K562 (cell line): ENCODE results near the gene TRNP1. TPM values are rescaled to one million over a fixed set of nuclear protein-coding genes. Genes with fewer than 3 reads are reported as not detected.

ENCODE experiments used
- BHLHE40 ChIP-seq: IDR thresholded peaks from 2 replicates; pipeline ENCODE4 v1.6.1; 2011; ENCODE audit warnings: low read length, improper control_type of control experiment
- BRCA1 ChIP-seq, 2 experiments: fragments of 450-650 bp in 1 of 2; sonication (generic) in 1 of 2; formaldehyde crosslinking in 1 of 2; IDR thresholded peaks; 2 replicates each; pipeline versions ENCODE4 v1.5.0 to v1.6.1; 2017 to 2020; ENCODE audit warnings: mild to moderate bottlenecking in 1 of 2, missing genetic modification reagents in 1 of 2
- C11orf30 ChIP-seq: fragments of 450-650 bp; IDR thresholded peaks from 2 replicates; pipeline ENCODE4 v1.6.1; 2016; ENCODE audit warnings: low read depth, mild to moderate bottlenecking
- HMG20A ChIP-seq: fragments of 450-650 bp; formaldehyde crosslinking; conservative IDR thresholded peaks from 2 replicates; pipeline ENCODE4 v1.4.0; 2020; ENCODE audit warnings: mild to moderate bottlenecking, mixed read lengths
- MEIS2 ChIP-seq: fragments of 450-650 bp; IDR thresholded peaks from 2 replicates; pipeline ENCODE4 v1.6.1; 2014; ENCODE audit warnings: mild to moderate bottlenecking; ENCODE audit not compliant: partially characterized antibody
- PCBP1 ChIP-seq: fragments of 200-400 bp; formaldehyde crosslinking; IDR thresholded peaks from 2 replicates; pipeline ENCODE4 v1.6.1; 2018; ENCODE audit warnings: mild to moderate bottlenecking, low read depth, low read length; ENCODE audit not compliant: poor library complexity, severe bottlenecking
- POLR2G ChIP-seq: fragments of 200-400 bp; formaldehyde crosslinking; IDR thresholded peaks from 2 replicates; pipeline ENCODE4 v1.6.1; 2017; ENCODE audit warnings: low read depth, mild to moderate bottlenecking, antibody characterized with exemption, low read length, moderate library complexity
- PPARD ChIP-seq: fragments of 250-450 bp; sonication (Bioruptor Pico); IDR thresholded peaks from 2 replicates; pipeline ENCODE4 v1.8.0; 2022; ENCODE audit warnings: inconsistent platforms, mild to moderate bottlenecking, moderate library complexity
- SREBF1 ChIP-seq: fragments of 150-350 bp; IDR thresholded peaks from 2 replicates; pipeline ENCODE4 v1.6.1; 2014; ENCODE audit warnings: antibody characterized with exemption, low read depth, low read length, borderline replicate concordance
- TEAD4 ChIP-seq, 2 experiments: sonication (generic) in 1 of 2; formaldehyde crosslinking in 1 of 2; IDR thresholded peaks; 2 replicates each; pipeline versions ENCODE4 v1.6.1 to v1.8.0; 2012 to 2022; ENCODE audit warnings: borderline replicate concordance in 1 of 2, inconsistent platforms in 1 of 2, low read length in 1 of 2, mild to moderate bottlenecking in 1 of 2, missing genetic modification reagents in 1 of 2
- ZBTB17 ChIP-seq: fragments of 450-650 bp; formaldehyde crosslinking; IDR thresholded peaks from 2 replicates; pipeline ENCODE4 v1.4.0; 2020; ENCODE audit warnings: mild to moderate bottlenecking
- ZNF212 ChIP-seq: fragments of 450-650 bp; formaldehyde crosslinking; IDR thresholded peaks from 2 replicates; pipeline ENCODE4 v1.4.0; 2020; ENCODE audit warnings: mild to moderate bottlenecking
- ZNF584 ChIP-seq: fragments of 200-800 bp; sonication (Bioruptor generic); IDR thresholded peaks from 2 replicates; pipeline ENCODE4 v1.6.1; 2016; ENCODE audit warnings: low read depth, mild to moderate bottlenecking, missing genetic modification characterization, missing compliant biosample characterization
- ZNF695 ChIP-seq: fragments of 450-650 bp; formaldehyde crosslinking; IDR thresholded peaks from 2 replicates; pipeline ENCODE4 v1.4.0; 2020; ENCODE audit warnings: mild to moderate bottlenecking, moderate library complexity
- polyA plus RNA-seq, 8 experiments: library from polyadenylated mRNA; depleted of rRNA in 4 of 8; stranded (reverse) in 5 of 8; unstranded in 3 of 8; fragments of >200 nt; fragmentation: Nextera tagmentation in 2 of 8; fragmentation: Illumina TruSeq in 1 of 8; extraction: Ambion mirVana in 2 of 8; extraction: Trizol in 1 of 8; gene quantifications; 2 replicates each; pipeline versions ENCODE4 v1.2.1 to v1.2.3, GENCODE V29; 2011 to 2014; ENCODE audit warnings: inconsistent platforms in 1 of 8, missing spikeins in 1 of 8
- total RNA-seq, 7 experiments: library from RNA; depleted of rRNA in 6 of 7; stranded (reverse); fragments of >200 nt in 6 of 7; fragmentation: Illumina TruSeq in 2 of 7; extraction: Trizol in 2 of 7; gene quantifications; 2 replicates each; pipeline versions ENCODE4 v1.2.1 to v1.2.3, GENCODE V29; 2011 to 2021; ENCODE audit warnings: low replicate concordance in 1 of 7
- TF ChIP-seq, protein P1 (sequence below), 3 experiments: fragments of 200-800 bp in 1 of 3; fragments of 250-450 bp in 1 of 3; fragments of 450-650 bp in 1 of 3; sonication (Bioruptor Pico) in 1 of 3; sonication (Bioruptor generic) in 1 of 3; formaldehyde crosslinking in 1 of 3; IDR thresholded peaks; 2 replicates each; pipeline versions ENCODE4 v1.6.1 to v1.8.0; 2016 to 2022; ENCODE audit warnings: mild to moderate bottlenecking in 2 of 3, missing genetic modification characterization in 2 of 3, missing compliant biosample characterization in 1 of 3, moderate library complexity in 1 of 3
- TF ChIP-seq, protein P2 (sequence below), 3 experiments: IDR thresholded peaks in 2 of 3; conservative IDR thresholded peaks in 1 of 3; 2 replicates each; pipeline ENCODE4 v1.5.1; 2011 to 2012; ENCODE audit warnings: low read length in 3 of 3, mild to moderate bottlenecking in 3 of 3, control low read depth in 2 of 3, improper control_type of control experiment in 1 of 3, inconsistent platforms in 1 of 3, low read depth in 1 of 3, mixed read lengths in 1 of 3, moderate library complexity in 1 of 3; ENCODE audit not compliant: insufficient read depth in 2 of 3
- TF ChIP-seq, protein P3 (sequence below): sonication (generic); formaldehyde crosslinking; IDR thresholded peaks from 2 replicates; pipeline ENCODE4 v1.8.1; 2023; ENCODE audit warnings: mild to moderate bottlenecking, missing genetic modification reagents, moderate library complexity
- TF ChIP-seq, protein P4 (sequence below), 2 experiments: fragments of 450-650 bp; conservative IDR thresholded peaks; 2 replicates each; pipeline ENCODE4 v1.6.1; 2017; ENCODE audit warnings: mild to moderate bottlenecking in 2 of 2, moderate library complexity in 2 of 2

Gene TRNP1
- total and polyA plus RNA-seq, 9 of the 15 experiments (the other 6 are each of a cell fraction or from before 2014, with no cell fraction given): 0.03 to 1.3 (median 0.95) TPM

DNA sequence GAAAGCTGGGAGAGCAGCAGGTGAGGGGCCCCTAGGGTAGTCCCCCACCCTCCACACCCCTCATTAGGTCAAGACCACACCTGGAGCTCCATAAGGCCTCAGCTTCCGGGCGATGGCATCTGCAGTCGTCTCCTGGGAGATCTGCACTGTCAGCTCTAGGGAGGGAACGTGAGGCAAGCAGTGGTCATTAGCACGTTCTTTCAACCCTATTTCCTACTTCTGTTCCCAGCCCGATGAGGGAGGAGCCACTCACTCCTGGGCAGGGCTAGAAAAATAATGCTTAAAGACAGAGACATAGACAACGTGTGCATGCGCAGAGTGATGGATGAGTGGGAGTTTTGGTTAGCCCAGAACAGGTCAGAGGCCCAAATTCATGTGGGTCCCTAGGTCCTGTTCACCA, 42.9 kb upstream of the TRNP1 start (continued):
- TF ChIP-seq, protein P1, sequence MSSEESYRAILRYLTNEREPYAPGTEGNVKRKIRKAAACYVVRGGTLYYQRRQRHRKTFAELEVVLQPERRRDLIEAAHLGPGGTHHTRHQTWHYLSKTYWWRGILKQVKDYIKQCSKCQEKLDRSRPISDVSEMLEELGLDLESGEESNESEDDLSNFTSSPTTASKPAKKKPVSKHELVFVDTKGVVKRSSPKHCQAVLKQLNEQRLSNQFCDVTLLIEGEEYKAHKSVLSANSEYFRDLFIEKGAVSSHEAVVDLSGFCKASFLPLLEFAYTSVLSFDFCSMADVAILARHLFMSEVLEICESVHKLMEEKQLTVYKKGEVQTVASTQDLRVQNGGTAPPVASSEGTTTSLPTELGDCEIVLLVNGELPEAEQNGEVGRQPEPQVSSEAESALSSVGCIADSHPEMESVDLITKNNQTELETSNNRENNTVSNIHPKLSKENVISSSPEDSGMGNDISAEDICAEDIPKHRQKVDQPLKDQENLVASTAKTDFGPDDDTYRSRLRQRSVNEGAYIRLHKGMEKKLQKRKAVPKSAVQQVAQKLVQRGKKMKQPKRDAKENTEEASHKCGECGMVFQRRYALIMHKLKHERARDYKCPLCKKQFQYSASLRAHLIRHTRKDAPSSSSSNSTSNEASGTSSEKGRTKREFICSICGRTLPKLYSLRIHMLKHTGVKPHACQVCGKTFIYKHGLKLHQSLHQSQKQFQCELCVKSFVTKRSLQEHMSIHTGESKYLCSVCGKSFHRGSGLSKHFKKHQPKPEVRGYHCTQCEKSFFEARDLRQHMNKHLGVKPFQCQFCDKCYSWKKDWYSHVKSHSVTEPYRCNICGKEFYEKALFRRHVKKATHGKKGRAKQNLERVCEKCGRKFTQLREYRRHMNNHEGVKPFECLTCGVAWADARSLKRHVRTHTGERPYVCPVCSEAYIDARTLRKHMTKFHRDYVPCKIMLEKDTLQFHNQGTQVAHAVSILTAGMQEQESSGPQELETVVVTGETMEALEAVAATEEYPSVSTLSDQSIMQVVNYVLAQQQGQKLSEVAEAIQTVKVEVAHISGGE (CRISPR knock-in tag; IDR thresholded peaks at IDR 0.05): no peak
- TF ChIP-seq, protein P2, sequence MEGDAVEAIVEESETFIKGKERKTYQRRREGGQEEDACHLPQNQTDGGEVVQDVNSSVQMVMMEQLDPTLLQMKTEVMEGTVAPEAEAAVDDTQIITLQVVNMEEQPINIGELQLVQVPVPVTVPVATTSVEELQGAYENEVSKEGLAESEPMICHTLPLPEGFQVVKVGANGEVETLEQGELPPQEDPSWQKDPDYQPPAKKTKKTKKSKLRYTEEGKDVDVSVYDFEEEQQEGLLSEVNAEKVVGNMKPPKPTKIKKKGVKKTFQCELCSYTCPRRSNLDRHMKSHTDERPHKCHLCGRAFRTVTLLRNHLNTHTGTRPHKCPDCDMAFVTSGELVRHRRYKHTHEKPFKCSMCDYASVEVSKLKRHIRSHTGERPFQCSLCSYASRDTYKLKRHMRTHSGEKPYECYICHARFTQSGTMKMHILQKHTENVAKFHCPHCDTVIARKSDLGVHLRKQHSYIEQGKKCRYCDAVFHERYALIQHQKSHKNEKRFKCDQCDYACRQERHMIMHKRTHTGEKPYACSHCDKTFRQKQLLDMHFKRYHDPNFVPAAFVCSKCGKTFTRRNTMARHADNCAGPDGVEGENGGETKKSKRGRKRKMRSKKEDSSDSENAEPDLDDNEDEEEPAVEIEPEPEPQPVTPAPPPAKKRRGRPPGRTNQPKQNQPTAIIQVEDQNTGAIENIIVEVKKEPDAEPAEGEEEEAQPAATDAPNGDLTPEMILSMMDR (IDR thresholded peaks at IDR 0.05 in 2 of 3, conservative IDR thresholded peaks at IDR 0.05 in 1 of 3; ENCODE audit: insufficient read depth in 2 of 3, low read depth in 1 of 3, low read length in 3 of 3): no peak
- TF ChIP-seq PCBP1: no peak
- TF ChIP-seq ZNF695: no peak
- TF ChIP-seq BHLHE40: peak; percentile 92
- no peak for TF ChIP-seq ZNF212 (CRISPR knock-in tag)
- 0 out of 2 replicates have a peak, but pooled peaks have one; percentile 44 for TF ChIP-seq ZBTB17
- peak; percentile 53 for TF ChIP-seq MEIS2
- TF ChIP-seq, protein P3, sequence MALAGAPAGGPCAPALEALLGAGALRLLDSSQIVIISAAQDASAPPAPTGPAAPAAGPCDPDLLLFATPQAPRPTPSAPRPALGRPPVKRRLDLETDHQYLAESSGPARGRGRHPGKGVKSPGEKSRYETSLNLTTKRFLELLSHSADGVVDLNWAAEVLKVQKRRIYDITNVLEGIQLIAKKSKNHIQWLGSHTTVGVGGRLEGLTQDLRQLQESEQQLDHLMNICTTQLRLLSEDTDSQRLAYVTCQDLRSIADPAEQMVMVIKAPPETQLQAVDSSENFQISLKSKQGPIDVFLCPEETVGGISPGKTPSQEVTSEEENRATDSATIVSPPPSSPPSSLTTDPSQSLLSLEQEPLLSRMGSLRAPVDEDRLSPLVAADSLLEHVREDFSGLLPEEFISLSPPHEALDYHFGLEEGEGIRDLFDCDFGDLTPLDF (CRISPR knock-in tag): no peak
- TF ChIP-seq HMG20A: no peak
- TF ChIP-seq, protein P4, sequence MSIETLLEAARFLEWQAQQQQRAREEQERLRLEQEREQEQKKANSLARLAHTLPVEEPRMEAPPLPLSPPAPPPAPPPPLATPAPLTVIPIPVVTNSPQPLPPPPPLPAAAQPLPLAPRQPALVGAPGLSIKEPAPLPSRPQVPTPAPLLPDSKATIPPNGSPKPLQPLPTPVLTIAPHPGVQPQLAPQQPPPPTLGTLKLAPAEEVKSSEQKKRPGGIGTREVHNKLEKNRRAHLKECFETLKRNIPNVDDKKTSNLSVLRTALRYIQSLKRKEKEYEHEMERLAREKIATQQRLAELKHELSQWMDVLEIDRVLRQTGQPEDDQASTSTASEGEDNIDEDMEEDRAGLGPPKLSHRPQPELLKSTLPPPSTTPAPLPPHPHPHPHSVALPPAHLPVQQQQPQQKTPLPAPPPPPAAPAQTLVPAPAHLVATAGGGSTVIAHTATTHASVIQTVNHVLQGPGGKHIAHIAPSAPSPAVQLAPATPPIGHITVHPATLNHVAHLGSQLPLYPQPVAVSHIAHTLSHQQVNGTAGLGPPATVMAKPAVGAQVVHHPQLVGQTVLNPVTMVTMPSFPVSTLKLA (conservative IDR thresholded peaks at IDR 0.05): peak in 1 of 2 experiments; percentile 18; a peak in 1 of 4 replicates
- no peak for TF ChIP-seq TEAD4 (IDR thresholded peaks at IDR 0.05; ENCODE audit: low read length)
- 0 out of 2 replicates have a peak, but pooled peaks have one; percentile 16 for TF ChIP-seq TEAD4 (CRISPR knock-in tag; IDR thresholded peaks at IDR 0.05; ENCODE audit: borderline replicate concordance)
- TF ChIP-seq POLR2G: no peak
- TF ChIP-seq BRCA1 (IDR thresholded peaks at IDR 0.05): no peak
- no peak for TF ChIP-seq BRCA1 (CRISPR knock-in tag; IDR thresholded peaks at IDR 0.05)
- no peak for TF ChIP-seq PPARD (CRISPR knock-in tag)
- no peak for TF ChIP-seq SREBF1
- TF ChIP-seq ZNF584 (CRISPR knock-in tag): no peak
- peak; percentile 70 for TF ChIP-seq C11orf30
